ENCODE data around the gene USH1G.
"Not testable (repeated sequence)": the region's sequence is repeated elsewhere in the genome, so short reads cannot be mapped to it uniquely, and the experiment has no call there.

USH1G gene

GRCh38 chr17:74922694-74923537, at the start of gene USH1G:
Gene USH1G, minus strand, starts transcription at chr17:74923255. Its CDS starts 182 bp downstream, at chr17:74923073.
- no peak within 1 kb of the TSS for H3K4me3 ChIP-seq (ENCODE audit: low read depth, low read length)
- DNase-seq (ENCODE audit: low read depth): peak; percentile 28
- TF ChIP-seq MYC (IDR thresholded peaks at IDR 0.05; ENCODE audit: low read depth, low read length): no peak

DNA sequence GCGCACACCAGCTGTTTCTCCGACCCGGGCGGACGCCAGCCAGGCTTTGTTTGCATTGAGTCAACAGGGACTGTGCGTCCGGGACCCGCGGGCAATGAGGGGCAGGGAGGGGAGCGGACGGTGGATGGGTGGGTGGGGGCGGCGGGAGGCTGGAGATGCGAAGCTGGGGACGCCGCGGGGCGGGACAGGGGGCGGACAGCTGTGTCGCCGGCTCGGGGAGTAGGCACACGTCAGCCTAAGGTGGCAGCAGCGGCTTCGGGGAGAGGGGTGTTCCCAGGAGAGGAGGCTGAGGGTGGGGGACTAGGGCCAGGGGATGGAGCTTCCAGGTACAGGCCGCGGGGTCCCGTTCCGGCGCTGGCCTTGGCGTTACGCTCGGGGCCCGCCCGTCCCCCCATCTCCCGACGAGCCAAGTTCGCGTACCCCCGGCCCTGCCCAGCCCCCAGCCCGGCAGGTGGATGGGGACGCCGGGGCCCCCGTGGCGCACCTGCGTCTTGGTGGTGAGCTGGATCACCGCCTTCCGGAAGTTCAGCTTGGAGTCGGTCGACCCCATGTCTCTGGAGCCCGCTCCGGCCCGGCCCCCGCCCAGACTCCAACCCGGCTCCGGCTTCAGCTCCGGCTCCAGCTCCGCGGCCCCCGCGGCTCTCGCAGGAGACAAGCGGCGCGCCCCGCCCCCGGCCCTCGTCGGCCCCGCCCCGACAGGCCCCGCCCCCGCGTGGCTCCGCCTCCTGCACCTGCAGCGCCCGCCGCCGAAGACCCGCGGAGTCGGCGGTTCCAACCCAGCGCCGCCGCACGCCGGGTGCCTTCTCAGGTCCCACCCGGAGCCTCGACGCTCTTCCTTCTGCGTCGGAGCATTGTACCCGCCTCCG, 49.3 kb upstream of the USH1G start, which contains the start of gene HID1:
TSS of gene HID1 (minus strand) at position 653 of the 866 bp plus-strand sequence. CDS start at position 550, 103 bp downstream.
- TF ChIP-seq, protein P1, sequence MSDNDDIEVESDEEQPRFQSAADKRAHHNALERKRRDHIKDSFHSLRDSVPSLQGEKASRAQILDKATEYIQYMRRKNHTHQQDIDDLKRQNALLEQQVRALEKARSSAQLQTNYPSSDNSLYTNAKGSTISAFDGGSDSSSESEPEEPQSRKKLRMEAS (IDR thresholded peaks at IDR 0.05; ENCODE audit: low read depth, low read length): no peak
- TF ChIP-seq POLR2A (IDR thresholded peaks at IDR 0.05; ENCODE audit: extremely low read depth, insufficient read length) (no peak), MYC (IDR thresholded peaks at IDR 0.05; ENCODE audit: low read depth, low read length) (no peak)
- TF ChIP-seq, protein P2, sequence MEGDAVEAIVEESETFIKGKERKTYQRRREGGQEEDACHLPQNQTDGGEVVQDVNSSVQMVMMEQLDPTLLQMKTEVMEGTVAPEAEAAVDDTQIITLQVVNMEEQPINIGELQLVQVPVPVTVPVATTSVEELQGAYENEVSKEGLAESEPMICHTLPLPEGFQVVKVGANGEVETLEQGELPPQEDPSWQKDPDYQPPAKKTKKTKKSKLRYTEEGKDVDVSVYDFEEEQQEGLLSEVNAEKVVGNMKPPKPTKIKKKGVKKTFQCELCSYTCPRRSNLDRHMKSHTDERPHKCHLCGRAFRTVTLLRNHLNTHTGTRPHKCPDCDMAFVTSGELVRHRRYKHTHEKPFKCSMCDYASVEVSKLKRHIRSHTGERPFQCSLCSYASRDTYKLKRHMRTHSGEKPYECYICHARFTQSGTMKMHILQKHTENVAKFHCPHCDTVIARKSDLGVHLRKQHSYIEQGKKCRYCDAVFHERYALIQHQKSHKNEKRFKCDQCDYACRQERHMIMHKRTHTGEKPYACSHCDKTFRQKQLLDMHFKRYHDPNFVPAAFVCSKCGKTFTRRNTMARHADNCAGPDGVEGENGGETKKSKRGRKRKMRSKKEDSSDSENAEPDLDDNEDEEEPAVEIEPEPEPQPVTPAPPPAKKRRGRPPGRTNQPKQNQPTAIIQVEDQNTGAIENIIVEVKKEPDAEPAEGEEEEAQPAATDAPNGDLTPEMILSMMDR (IDR thresholded peaks at IDR 0.05; ENCODE audit: low read depth, low read length): no peak
- DNase-seq (ENCODE audit: low read depth): peak; percentile 60
- no peak within 1 kb of the TSS for H3K4me3 ChIP-seq (ENCODE audit: low read depth, low read length)

DNA sequence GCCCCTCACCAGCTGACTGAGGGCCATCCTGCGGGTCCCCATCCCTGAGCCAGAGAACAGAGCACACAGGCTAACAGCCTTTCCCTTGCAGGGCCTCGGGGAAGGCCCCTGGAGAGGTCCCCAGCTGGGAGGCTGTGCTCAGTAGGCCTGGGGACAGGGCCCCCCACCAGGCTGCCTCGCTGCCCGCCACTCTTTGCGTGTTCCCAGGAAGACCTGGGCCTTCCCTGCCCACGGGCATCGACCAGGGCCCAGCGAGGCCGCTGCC, 48.7 kb upstream of the USH1G start:
- no peak overlapping the region for H3K4me3 ChIP-seq (ENCODE audit: low read depth, low read length)
- no peak for DNase-seq (ENCODE audit: low read depth)
- TF ChIP-seq, protein P2 (IDR thresholded peaks at IDR 0.05; ENCODE audit: low read depth, low read length): no peak
- TF ChIP-seq, protein P1 (IDR thresholded peaks at IDR 0.05; ENCODE audit: low read depth, low read length): no peak
- no peak for TF ChIP-seq POLR2A (IDR thresholded peaks at IDR 0.05; ENCODE audit: extremely low read depth, insufficient read length)
- TF ChIP-seq MYC (IDR thresholded peaks at IDR 0.05; ENCODE audit: low read depth, low read length): no peak

GRCh38 chr17:74971069-74971841, 48.2 kb upstream of the USH1G start:
- TF ChIP-seq, protein P1 (IDR thresholded peaks at IDR 0.05; ENCODE audit: low read depth, low read length): no peak
- no peak for TF ChIP-seq MYC (IDR thresholded peaks at IDR 0.05; ENCODE audit: low read depth, low read length)
- TF ChIP-seq POLR2A (IDR thresholded peaks at IDR 0.05; ENCODE audit: extremely low read depth, insufficient read length): no peak
- TF ChIP-seq, protein P2 (IDR thresholded peaks at IDR 0.05; ENCODE audit: low read depth, low read length): no peak
- no peak overlapping the region for H3K4me3 ChIP-seq (ENCODE audit: low read depth, low read length)
- DNase-seq (ENCODE audit: low read depth): no peak

GRCh38 chr17:74970395-74970794, 47.3 kb upstream of the USH1G start:
- DNase-seq (ENCODE audit: low read depth): no peak
- TF ChIP-seq, protein P2 (IDR thresholded peaks at IDR 0.05; ENCODE audit: low read depth, low read length): no peak
- no peak for TF ChIP-seq MYC (IDR thresholded peaks at IDR 0.05; ENCODE audit: low read depth, low read length)
- no peak for TF ChIP-seq POLR2A (IDR thresholded peaks at IDR 0.05; ENCODE audit: extremely low read depth, insufficient read length)
- TF ChIP-seq, protein P1 (IDR thresholded peaks at IDR 0.05; ENCODE audit: low read depth, low read length): no peak
- H3K4me3 ChIP-seq (ENCODE audit: low read depth, low read length): no peak overlapping the region

DNA sequence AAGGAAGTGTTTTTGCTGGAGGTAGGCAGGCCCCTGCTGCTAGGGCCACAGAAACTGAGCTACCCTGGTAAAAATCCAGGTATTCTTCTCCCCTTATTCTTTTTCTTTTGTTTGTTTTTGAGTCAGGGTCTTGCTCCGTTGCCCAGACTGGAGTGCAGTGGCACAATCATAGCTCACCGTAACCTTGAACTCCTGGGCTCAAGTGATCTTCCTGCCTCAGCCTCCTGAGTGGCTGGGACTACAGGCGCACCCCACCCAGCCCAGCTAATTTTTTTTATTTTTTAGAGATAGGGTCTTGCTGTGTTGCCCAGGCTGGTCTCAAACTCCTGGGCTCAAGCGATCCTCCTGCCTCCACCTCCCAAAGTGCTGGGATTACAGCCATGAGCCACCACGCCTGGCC, 46.4 kb upstream of the USH1G start:
- not testable (repeated sequence) for H3K4me3 ChIP-seq (ENCODE audit: low read depth, low read length); DNase-seq (ENCODE audit: low read depth)
